GM19455 (cell line): Measurements from ENCODE around the gene HTR2A.
A peak's percentile ranks its signal among the peaks of the same experiment; 100 is the strongest.
"Not testable (repeated sequence)": the region's sequence is repeated elsewhere in the genome, so short reads cannot be mapped to it uniquely, and the experiment has no call there.

Experiments used
- ATAC-seq: cut with Tn5 transposase; IDR thresholded peaks from one replicate; pipeline ENCODE4 v1.9.1; 2021; ENCODE audit not compliant: unreplicated experiment

HTR2A gene

GRCh38 chr13:46816371-46816770 is 80.5 kb downstream of the HTR2A start:
- ATAC-seq = no peak

DNA sequence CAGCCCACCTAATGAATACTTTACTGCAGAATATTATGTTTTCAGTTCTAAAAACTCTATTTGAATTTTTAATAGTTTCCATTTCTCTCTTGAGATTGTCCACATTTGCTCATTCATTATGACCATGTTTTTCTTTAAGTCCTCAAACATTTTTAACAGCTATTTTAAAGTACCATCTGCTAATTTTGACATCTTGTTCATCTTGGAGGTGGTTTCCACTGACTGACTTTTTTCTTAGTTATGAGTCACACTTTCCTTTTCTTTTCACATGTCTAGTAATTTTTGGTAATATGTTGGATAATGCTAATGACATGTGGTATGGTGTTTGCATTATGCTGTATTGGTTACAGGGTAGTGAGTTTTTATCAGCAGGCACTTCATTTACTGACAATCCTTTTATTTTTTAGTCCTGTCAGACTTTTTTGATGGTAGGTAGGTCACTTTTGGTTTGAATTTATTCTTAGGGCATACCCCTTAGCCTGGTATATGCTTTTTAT is 84.5 kb downstream of the HTR2A start:
- no peak for ATAC-seq

DNA sequence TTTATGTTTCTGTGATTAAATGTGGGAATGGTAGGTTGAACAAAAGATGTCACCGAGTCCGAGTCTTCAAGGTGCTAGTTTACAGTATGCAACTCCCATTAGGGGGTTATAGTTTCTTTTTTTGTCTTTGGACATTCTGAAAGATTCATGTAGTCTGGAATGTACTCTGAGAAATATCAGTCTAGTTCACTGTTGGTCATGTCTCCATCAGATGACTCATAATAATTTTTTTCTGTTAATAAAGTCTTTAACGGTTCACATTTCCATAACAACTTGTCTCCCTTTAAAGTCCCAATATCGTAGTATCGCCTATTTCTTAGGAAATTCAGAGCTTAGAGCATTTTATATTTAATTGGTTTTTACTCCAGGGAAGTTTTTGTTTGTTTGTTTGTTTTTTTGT is 86.4 kb downstream of the HTR2A start:
- no peak for ATAC-seq

DNA sequence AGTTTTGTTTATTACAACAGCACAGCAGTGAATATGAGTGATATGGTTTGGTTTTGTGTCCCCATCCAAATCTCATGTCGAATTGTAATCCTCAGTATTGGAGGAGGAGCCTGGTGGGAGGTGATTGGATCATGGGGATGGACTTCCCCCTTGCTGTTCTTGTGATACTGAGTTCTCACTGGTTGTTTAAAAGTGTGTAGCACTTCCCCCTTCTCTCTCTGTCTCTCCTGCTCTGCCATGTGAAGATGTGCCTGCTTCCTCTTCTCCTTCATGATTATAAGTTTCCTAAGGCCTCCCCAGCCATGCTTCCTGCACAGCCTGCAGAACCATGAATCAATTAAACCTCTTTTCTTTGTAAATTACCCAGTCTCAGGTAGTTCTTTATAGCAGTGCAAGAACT is 91.9 kb downstream of the HTR2A start:
- ATAC-seq = not testable (repeated sequence)

- no peak for ATAC-seq
Measured at GRCh38 chr13:46804391-46804815, 92.5 kb downstream of the HTR2A start.

GRCh38 chr13:46803586-46803985 is 93.3 kb downstream of the HTR2A start:
- no peak for ATAC-seq

DNA sequence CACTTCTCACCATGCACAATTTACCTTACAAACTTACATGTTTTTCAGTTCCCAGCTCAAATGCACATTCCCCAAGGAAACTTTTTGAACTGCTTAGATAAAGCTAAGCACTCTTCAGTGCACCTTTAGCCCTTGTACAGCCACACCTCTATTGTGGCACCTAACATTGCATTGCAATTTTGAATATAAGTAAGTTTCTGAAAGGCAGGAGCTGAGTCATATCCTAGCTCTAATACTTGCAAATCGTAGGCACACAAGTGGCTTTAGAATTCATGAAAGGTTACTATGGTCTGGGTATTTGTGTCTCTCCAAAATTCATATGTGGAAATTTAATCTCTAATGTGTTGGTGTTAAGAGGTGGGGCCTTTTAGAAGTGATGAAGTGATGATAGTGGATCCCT is 95.0 kb downstream of the HTR2A start:
- no peak for ATAC-seq

GRCh38 chr13:46799139-46799538 is 97.7 kb downstream of the HTR2A start:
- no peak for ATAC-seq

DNA sequence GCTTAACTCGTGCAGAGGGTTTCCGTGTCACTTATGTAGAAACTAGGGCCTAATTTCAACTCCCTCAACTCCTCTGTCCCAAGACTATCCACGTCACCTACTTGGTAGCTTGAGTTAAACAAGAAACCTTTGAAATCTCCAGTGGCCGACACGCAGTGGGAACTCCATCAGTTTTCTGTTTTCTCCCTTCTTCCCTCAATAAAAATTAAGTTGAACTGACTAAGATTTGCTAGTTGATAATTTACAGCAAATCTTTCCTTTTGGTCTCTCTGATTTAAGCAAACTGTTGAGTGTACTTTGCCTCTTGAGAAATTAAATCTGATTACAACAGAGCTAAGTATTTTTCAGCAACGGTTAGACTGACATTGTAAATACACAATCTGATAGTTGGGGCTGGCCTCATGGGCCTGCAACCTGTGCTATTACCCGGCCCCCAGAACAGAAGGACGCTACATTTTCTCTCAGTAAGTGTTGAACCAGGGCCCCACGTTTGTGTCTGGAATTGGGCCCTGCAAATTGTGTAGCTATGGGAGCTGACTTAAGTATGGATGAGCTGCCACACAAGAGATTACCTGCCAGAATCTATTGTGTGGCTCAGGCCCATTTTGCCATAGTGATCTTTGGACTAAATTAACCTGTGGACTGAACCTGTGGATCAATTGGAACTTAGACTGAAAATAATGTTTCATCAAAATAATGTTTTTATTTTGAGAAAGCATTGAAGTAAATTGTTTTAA is 99.2 kb downstream of the HTR2A start:
- no peak for ATAC-seq

DNA sequence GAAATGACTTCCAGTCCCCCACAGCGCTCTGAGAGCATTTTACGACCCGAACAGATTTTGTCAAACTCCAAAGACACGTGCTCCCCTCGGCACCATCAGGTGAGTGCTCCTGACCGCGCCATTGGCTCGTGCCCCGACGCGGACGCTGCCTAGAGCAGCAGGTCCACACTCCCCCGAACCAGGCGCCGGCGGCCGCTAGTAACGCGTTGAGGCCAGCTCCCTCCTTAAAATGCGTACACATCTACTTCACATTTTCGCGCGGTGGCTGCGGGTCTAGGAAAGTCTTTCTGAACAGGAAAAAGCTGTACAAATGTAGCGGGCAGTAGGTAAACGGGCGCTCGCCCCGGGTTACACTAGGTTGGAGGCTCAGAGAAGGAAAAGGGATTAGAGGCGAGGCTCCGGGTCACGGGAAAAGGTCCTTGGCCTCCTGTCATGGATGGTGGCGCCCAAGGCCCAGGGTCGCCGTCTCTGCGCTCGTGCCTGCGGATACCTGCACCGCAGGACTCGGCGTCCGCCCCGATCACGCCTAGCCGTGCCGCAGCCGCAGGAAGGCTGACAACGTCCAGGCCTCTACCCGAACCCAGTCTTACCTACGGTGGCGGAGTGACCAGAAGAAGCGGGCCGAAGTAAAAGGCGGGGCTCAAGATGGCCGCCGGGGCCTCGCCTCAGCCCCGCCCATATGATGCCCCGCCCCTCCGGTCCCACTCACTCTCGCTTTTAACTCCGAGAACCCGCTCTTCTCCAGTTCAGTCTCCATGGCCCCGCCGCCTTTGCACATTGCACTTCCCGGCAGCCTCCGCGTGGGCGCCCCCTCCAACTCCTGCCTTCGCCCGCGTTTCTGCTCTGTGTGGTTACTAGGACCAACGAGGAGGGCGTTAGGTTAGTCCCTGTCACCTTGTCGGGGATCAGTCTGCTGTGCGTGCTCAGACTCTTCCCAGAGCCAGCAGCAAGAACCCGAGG is 100.1 kb downstream of the HTR2A start, which contains the start of gene ESD:
Gene ESD, minus strand, starts transcription at position 647 of the 960 bp plus-strand sequence. CDS start 5,748 bp downstream, outside the sequence.
- peak; percentile 90 for ATAC-seq

DNA sequence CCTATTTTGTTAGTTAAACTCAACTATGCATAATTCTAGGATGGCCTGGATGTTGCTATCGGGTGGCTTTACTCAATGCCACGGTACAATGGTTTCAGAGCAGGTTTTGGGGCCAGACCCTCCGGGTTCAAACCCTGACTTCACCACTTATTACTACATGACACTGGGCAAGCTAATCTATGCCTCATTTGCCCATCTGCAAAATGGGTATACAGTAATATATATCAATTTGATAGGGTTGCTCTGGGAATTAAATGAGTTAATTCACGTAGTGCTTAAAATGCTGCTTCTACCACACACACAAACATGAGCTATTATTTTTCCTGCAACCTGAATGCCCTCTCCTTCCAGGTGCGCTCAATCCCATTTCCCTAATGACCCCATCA is 100.7 kb downstream of the HTR2A start:
- no peak for ATAC-seq

DNA sequence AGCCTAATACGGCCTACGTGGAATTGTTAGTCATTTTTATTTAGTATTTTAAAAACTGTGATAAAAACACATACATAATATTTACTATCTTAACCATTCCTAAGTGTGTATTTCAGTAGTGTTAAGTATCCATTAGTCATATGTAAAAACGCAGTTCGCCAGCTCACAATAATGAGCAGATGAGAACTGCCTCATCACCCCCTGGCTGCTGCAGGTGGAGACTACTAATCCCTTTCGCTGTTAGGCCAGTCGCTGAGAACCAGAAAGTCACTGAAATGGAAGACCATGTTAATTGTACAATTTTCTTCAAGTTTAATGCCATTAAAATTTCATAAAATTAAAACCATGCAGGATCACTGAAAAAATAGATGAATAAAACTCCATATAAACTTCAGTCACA is 101.5 kb downstream of the HTR2A start:
- ATAC-seq = no peak

DNA sequence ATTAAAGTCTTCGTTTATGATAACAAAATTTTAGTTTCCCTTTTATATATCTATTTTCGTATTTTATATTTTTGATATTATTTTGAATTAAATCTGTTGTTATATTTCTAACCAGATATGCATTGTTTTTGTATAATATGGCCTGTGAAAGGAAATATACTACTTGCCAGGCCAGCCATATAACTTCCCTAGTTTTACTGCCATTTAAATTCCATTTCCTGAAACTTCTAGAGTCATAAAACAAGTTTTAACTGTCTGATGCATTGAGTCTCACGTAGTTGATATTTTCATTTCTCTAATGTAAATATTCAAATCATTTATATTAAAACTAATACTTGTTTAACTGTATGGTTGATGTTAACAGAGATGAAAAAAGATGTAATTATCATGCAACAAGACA is 113.3 kb downstream of the HTR2A start:
- no peak for ATAC-seq

GRCh38 chr13:46782691-46783090 is 114.2 kb downstream of the HTR2A start:
- ATAC-seq = no peak

DNA sequence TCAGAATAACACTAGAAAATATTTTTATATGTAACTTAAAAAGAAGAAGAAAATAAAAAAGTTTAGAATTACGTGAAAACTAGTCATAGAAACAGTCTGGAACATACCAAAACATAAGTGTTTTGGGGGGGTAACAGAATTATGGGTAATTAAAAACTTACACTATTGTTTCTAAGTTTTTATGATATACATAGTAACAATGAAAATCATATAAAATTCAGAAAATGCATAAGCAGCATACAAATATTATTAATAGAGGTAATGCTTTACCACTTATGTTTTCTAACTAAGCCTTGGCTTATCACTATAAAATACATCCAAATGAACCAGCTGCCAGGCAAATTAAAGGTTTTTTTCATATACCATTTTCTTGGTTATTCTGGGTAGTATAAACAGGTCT is 114.8 kb downstream of the HTR2A start:
- no peak for ATAC-seq
